IPS-18a (cell line): ENCODE results near the gene VPS8.

Experiments used
- H3K27ac ChIP-seq: one replicate; pipeline ENCODE4 v1.5.1; 2013; ENCODE audit warnings: low read length
- H3K27me3 ChIP-seq: one replicate; pipeline ENCODE4 v1.6.1; 2013; ENCODE audit warnings: mild to moderate bottlenecking, low read length; ENCODE audit not compliant: control insufficient read depth, insufficient read depth
- H3K36me3 ChIP-seq: one replicate; pipeline ENCODE4 v1.6.1; 2013; ENCODE audit warnings: low read depth, low read length; ENCODE audit not compliant: control insufficient read depth
- H3K4me1 ChIP-seq: one replicate; pipeline ENCODE4 v1.6.1; 2013; ENCODE audit warnings: low read depth, low read length; ENCODE audit not compliant: control insufficient read depth
- H3K4me3 ChIP-seq: one replicate; pipeline ENCODE4 v1.5.1; 2013; ENCODE audit warnings: low read length
- H3K9ac ChIP-seq: one replicate; pipeline ENCODE4 v1.6.1; 2013; ENCODE audit warnings: mild to moderate bottlenecking, low read length, moderate library complexity
- H3K9me3 ChIP-seq: one replicate; pipeline ENCODE4 v1.6.1; 2013; ENCODE audit warnings: low read depth, low read length; ENCODE audit not compliant: control insufficient read depth

The VPS8 gene

GRCh38 chr3:184811999-184812661, at the start of gene VPS8:
VPS8 (plus strand) TSS chr3:184812166; CDS start chr3:184824633, 12,467 bp downstream.
- H3K27ac ChIP-seq: no peak within 1 kb of the TSS
- peak within 1 kb of the TSS; percentile 44 for H3K9ac ChIP-seq
- H3K4me1 ChIP-seq: no peaks in the 10 kb centered on the region
- H3K36me3 ChIP-seq: peaks cover 3% of the 10 kb centered on the region
- no peaks in the 10 kb centered on the region for H3K9me3 ChIP-seq
- H3K4me3 ChIP-seq: peak within 1 kb of the TSS; percentile 92
- H3K27me3 ChIP-seq: peaks cover 7% of the 10 kb centered on the region

- H3K9me3 ChIP-seq: no peaks in the 10 kb centered on the region
- no peak overlapping the region for H3K4me3 ChIP-seq
- no peak overlapping the region for H3K9ac ChIP-seq
- no peaks in the 10 kb centered on the region for H3K27me3 ChIP-seq
- no peak overlapping the region for H3K27ac ChIP-seq
- H3K4me1 ChIP-seq: peaks cover 5% of the 10 kb centered on the region
- no peaks in the 10 kb centered on the region for H3K36me3 ChIP-seq
Observed at GRCh38 chr3:184764191-184764590, 47.8 kb upstream of the VPS8 start.

GRCh38 chr3:184765047-184765729, 46.8 kb upstream of the VPS8 start:
- H3K27me3 ChIP-seq: no peaks in the 10 kb centered on the region
- H3K9me3 ChIP-seq: no peaks in the 10 kb centered on the region
- no peaks in the 10 kb centered on the region for H3K36me3 ChIP-seq
- H3K4me3 ChIP-seq: no peak overlapping the region
- H3K4me1 ChIP-seq: peaks cover 7% of the 10 kb centered on the region
- no peak overlapping the region for H3K9ac ChIP-seq
- no peak overlapping the region for H3K27ac ChIP-seq

GRCh38 chr3:184765730-184766074, 46.3 kb upstream of the VPS8 start:
- H3K9ac ChIP-seq: no peak overlapping the region
- no peak overlapping the region for H3K4me3 ChIP-seq
- H3K4me1 ChIP-seq: peaks cover 7% of the 10 kb centered on the region
- H3K9me3 ChIP-seq: no peaks in the 10 kb centered on the region
- no peaks in the 10 kb centered on the region for H3K36me3 ChIP-seq
- no peak overlapping the region for H3K27ac ChIP-seq
- H3K27me3 ChIP-seq: no peaks in the 10 kb centered on the region

- no peaks in the 10 kb centered on the region for H3K9me3 ChIP-seq
- H3K36me3 ChIP-seq: no peaks in the 10 kb centered on the region
- H3K9ac ChIP-seq: no peak overlapping the region
- no peak overlapping the region for H3K4me3 ChIP-seq
- peaks cover 7% of the 10 kb centered on the region for H3K4me1 ChIP-seq
- no peak overlapping the region for H3K27ac ChIP-seq
- H3K27me3 ChIP-seq: no peaks in the 10 kb centered on the region
Observed at GRCh38 chr3:184766555-184767261, 45.3 kb upstream of the VPS8 start.

GRCh38 chr3:184767377-184767776, 44.6 kb upstream of the VPS8 start:
- H3K9me3 ChIP-seq: no peaks in the 10 kb centered on the region
- no peak overlapping the region for H3K9ac ChIP-seq
- no peak overlapping the region for H3K4me3 ChIP-seq
- H3K27ac ChIP-seq: no peak overlapping the region
- no peaks in the 10 kb centered on the region for H3K27me3 ChIP-seq
- peaks cover 7% of the 10 kb centered on the region for H3K4me1 ChIP-seq
- no peaks in the 10 kb centered on the region for H3K36me3 ChIP-seq

- Histone ChIP-seq H3K27me3 (no peaks in the 10 kb centered on the region), H3K9ac (no peak overlapping the region), H3K9me3 (no peaks in the 10 kb centered on the region), H3K4me3 (no peak overlapping the region), H3K36me3 (no peaks in the 10 kb centered on the region), H3K4me1 (peaks cover 7% of the 10 kb centered on the region), H3K27ac (no peak overlapping the region)
Observed at GRCh38 chr3:184769382-184770170, 42.4 kb upstream of the VPS8 start.

GRCh38 chr3:184770541-184770940, 41.4 kb upstream of the VPS8 start:
- Histone ChIP-seq H3K36me3 (no peaks in the 10 kb centered on the region), H3K27me3 (no peaks in the 10 kb centered on the region), H3K9ac (no peak overlapping the region), H3K27ac (no peak overlapping the region), H3K4me1 (peaks cover 7% of the 10 kb centered on the region), H3K9me3 (no peaks in the 10 kb centered on the region), H3K4me3 (no peak overlapping the region)

- Histone ChIP-seq H3K4me3 (no peak overlapping the region), H3K27ac (no peak overlapping the region), H3K9ac (no peak overlapping the region), H3K36me3 (no peaks in the 10 kb centered on the region), H3K4me1 (peaks cover 14% of the 10 kb centered on the region), H3K27me3 (no peaks in the 10 kb centered on the region), H3K9me3 (no peaks in the 10 kb centered on the region)
Observed at GRCh38 chr3:184771301-184772127, 40.5 kb upstream of the VPS8 start.

- Histone ChIP-seq H3K27ac (no peak overlapping the region), H3K4me1 (peaks cover 13% of the 10 kb centered on the region), H3K9ac (no peak overlapping the region), H3K9me3 (no peaks in the 10 kb centered on the region), H3K4me3 (no peak overlapping the region), H3K27me3 (no peaks in the 10 kb centered on the region), H3K36me3 (no peaks in the 10 kb centered on the region)
Observed at GRCh38 chr3:184772667-184773272, 39.2 kb upstream of the VPS8 start.
